ENCODE results near the gene C9orf50.

Gene C9orf50

GRCh38 chr9:129598089-129598596 is 22.8 kb downstream of the C9orf50 start:
- Histone ChIP-seq H3K36me3 (ENCODE audit: control insufficient read depth, insufficient read depth, low read length) (no peaks in the 10 kb centered on the region), H3K27me3 (replicated peaks; ENCODE audit: control insufficient read depth, insufficient read depth, low read length) (no peaks in the 10 kb centered on the region; the same call in 1 of the 2 replicates), H3K4me3 (replicated peaks; ENCODE audit: low read depth, low read length) (no peak overlapping the region)
- no peak for DNase-seq (ENCODE audit: extremely low read depth, insufficient read length)
- no peak for TF ChIP-seq CTCF (IDR thresholded peaks at IDR 0.05; ENCODE audit: insufficient read depth, low read length, poor library complexity, severe bottlenecking)

DNA sequence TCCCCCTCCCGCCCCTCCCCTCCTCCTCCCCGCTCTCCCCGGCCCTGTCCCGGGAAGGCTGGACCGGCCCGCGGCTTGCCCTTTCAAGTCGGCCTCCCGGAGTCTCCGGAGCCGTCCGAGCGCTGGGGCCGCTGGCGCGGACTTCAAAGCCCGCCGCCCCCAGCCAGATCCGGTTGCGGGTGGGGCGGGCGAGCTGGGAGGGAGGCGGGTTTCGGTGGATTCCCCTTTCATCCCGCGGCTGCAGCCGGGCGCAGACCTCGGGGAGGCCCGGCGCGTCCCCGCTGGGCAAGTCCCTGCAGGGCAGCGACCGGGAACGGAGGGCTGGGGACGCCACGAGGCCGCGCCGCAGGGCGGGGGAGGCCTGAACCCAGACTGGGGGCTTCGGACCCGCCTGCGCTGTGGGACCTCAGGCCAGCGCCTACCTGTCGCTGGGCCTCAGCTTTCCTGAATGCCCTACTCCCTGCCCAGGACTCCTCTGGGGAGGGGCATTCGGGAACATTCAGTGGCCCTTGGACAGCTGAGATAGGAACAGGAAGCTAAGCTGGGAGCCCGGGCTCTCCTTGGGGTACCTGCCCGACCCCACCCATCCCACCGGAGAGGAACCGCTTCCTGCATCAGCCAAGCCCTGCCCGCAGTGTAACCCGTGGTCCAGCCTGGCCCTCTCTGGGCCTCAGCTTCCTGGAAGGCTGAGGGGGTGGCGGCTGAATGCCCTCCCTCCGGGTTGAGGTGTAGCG is 23.4 kb downstream of the C9orf50 start:
- Histone ChIP-seq H3K27me3 (replicated peaks; ENCODE audit: control insufficient read depth, insufficient read depth, low read length) (no peaks in the 10 kb centered on the region; the same call in 1 of the 2 replicates), H3K36me3 (ENCODE audit: control insufficient read depth, insufficient read depth, low read length) (no peaks in the 10 kb centered on the region), H3K4me3 (replicated peaks; ENCODE audit: low read depth, low read length) (peak overlapping the region; percentile 2; the same call in 1 of the 2 replicates)
- TF ChIP-seq CTCF (IDR thresholded peaks at IDR 0.05; ENCODE audit: insufficient read depth, low read length, poor library complexity, severe bottlenecking) = no peak
- peak; percentile 75 for DNase-seq (ENCODE audit: extremely low read depth, insufficient read length)

GRCh38 chr9:129596541-129597331 is 24.2 kb downstream of the C9orf50 start:
- DNase-seq (ENCODE audit: extremely low read depth, insufficient read length) = no peak
- Histone ChIP-seq H3K27me3 (replicated peaks; ENCODE audit: control insufficient read depth, insufficient read depth, low read length) (no peaks in the 10 kb centered on the region; the same call in 1 of the 2 replicates), H3K36me3 (ENCODE audit: control insufficient read depth, insufficient read depth, low read length) (no peaks in the 10 kb centered on the region), H3K4me3 (replicated peaks; ENCODE audit: low read depth, low read length) (no peak overlapping the region)
- TF ChIP-seq CTCF (IDR thresholded peaks at IDR 0.05; ENCODE audit: insufficient read depth, low read length, poor library complexity, severe bottlenecking) = no peak

GRCh38 chr9:129595903-129596540 is 24.9 kb downstream of the C9orf50 start:
- no peak for TF ChIP-seq CTCF (IDR thresholded peaks at IDR 0.05; ENCODE audit: insufficient read depth, low read length, poor library complexity, severe bottlenecking)
- Histone ChIP-seq H3K4me3 (replicated peaks; ENCODE audit: low read depth, low read length) (no peak overlapping the region), H3K36me3 (ENCODE audit: control insufficient read depth, insufficient read depth, low read length) (no peaks in the 10 kb centered on the region), H3K27me3 (replicated peaks; ENCODE audit: control insufficient read depth, insufficient read depth, low read length) (no peaks in the 10 kb centered on the region; the same call in 1 of the 2 replicates)
- DNase-seq (ENCODE audit: extremely low read depth, insufficient read length) = no peak

DNA sequence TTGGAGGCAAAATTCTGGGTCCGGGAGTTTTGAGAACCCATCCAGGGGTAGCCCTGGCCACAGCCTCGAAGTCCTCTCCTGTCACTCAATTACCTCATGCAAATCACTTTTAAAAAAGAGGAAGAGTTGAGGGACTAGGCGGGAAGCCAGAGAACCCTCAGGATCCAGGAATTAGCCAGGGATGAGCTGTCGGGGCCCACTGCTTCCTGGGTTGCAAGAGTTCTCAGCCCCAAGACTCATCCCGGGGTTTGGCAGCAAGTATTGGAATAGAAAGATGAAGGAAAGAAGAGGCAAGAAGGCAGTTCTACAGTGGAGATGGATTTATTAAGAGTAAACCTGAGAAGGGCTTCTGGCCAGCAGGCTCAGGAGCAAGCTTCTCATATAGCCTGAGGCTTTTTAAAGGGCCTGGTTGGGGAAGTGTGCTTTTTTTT is 25.6 kb downstream of the C9orf50 start:
- Histone ChIP-seq H3K4me3 (replicated peaks; ENCODE audit: low read depth, low read length) (no peak overlapping the region), H3K36me3 (ENCODE audit: control insufficient read depth, insufficient read depth, low read length) (no peaks in the 10 kb centered on the region), H3K27me3 (replicated peaks; ENCODE audit: control insufficient read depth, insufficient read depth, low read length) (no peaks in the 10 kb centered on the region; the same call in 1 of the 2 replicates)
- no peak for DNase-seq (ENCODE audit: extremely low read depth, insufficient read length)
- TF ChIP-seq CTCF (IDR thresholded peaks at IDR 0.05; ENCODE audit: insufficient read depth, low read length, poor library complexity, severe bottlenecking) = no peak
